ENCODE results near the gene NAMPT.
"Not testable (repeated sequence)": the region's sequence is repeated elsewhere in the genome, so short reads cannot be mapped to it uniquely, and the experiment has no call there.

NAMPT gene

DNA sequence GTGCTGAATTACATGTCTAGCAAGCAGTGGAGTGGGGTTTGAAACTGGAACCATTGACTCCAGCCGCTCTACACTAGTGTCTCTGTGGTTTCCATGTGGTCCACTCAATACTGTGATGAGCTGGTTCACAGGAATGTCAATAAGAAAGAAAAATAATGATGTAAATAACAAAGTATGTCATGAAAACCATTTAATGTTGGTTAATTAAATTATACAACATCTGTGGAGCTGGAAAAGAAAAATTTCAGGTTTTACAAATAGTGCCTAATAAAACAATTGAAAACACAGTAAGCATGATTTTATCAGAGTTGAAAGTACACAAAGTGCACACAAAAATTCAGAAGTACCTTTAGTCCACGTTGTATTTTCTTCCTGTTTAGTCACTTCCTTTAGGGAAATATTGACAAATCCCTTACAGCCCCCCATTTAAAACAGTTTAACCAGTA lies 28.7 kb upstream of the NAMPT start:
- TF ChIP-seq ZFX (IDR thresholded peaks at IDR 0.05): no peak
- TF ChIP-seq, protein P1, sequence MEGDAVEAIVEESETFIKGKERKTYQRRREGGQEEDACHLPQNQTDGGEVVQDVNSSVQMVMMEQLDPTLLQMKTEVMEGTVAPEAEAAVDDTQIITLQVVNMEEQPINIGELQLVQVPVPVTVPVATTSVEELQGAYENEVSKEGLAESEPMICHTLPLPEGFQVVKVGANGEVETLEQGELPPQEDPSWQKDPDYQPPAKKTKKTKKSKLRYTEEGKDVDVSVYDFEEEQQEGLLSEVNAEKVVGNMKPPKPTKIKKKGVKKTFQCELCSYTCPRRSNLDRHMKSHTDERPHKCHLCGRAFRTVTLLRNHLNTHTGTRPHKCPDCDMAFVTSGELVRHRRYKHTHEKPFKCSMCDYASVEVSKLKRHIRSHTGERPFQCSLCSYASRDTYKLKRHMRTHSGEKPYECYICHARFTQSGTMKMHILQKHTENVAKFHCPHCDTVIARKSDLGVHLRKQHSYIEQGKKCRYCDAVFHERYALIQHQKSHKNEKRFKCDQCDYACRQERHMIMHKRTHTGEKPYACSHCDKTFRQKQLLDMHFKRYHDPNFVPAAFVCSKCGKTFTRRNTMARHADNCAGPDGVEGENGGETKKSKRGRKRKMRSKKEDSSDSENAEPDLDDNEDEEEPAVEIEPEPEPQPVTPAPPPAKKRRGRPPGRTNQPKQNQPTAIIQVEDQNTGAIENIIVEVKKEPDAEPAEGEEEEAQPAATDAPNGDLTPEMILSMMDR (conservative IDR thresholded peaks at IDR 0.05): no peak
- peak overlapping the region; percentile 45; the same call in 1 of the 2 replicates for H3K27ac ChIP-seq

DNA sequence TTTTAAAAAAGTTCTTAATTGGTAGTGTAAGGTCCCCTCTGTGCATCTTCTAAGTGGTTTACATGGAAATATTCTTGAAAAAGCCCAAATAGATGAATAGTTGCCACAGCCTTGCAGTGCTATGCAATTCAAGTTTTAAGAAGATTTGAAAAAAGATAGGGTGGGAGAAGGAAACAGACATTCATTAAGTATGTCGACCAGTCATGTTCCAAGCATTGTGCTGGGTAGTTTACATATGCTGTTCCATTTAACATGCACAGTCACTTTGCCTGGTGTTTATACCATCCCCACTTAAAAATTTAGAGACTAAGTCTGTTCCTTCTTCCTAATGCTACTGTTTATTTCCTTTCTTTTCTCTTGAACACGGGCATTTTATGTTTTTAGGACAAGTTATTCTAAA lies 28.1 kb upstream of the NAMPT start:
- TF ChIP-seq, protein P1 (conservative IDR thresholded peaks at IDR 0.05): no peak
- no peak for TF ChIP-seq ZFX (IDR thresholded peaks at IDR 0.05)
- H3K27ac ChIP-seq: peak overlapping the region; percentile 45; the same call in 1 of the 2 replicates

DNA sequence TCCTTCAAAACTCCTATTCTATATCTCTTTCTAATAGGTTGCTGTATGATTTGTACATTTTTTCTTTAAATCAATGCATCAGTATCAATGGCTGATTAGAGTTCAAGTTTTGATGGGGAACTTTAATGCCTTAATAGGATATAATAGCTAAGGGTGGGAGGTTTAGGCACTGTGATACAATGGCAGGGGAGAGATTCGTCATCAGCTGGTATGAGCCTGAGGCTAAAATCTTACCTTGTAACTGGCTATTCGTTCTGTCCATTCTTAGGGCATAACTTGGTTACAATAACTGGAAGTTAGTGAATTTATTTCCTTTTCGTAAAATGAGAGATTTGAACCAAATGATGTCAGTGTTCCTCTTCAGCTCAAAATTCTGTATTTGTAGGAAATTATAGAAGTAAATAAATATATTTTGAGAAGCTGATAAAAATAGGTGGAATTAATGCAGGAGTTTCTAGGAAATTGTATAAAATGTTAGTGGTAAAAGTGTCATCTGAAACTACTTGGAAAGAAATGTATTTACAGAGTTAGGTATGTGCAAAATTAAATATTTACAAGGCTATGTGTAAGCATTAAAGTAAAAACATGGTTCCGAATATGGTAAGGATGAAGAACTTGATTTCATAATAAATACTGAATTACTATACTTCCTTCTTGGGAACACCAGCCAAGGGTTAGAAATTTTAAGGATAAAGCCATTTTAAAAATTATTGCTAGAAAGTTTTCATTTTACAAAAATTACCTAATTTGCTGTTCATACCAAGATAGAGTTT lies 27.5 kb upstream of the NAMPT start:
- TF ChIP-seq, protein P1 (conservative IDR thresholded peaks at IDR 0.05): no peak
- TF ChIP-seq ZFX (IDR thresholded peaks at IDR 0.05): no peak
- no peak overlapping the region for H3K27ac ChIP-seq

DNA sequence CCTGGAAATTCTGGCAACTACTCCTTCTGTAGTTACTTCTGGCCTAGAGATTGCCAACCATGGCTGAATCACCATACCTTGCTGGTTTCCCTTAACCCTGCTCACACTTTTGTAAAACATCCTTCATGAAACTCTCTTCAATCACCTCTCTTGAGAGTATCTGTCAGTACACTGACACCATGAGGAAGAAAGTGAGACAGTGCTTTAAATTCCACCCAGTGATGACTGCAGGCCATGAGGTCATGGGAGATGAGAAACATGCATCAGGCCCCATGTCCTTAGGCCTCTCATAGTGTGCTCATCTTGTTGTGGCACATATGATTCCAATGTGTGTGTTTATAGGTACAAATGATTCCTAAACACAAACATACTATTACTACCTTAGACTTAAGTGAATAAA lies 24.6 kb upstream of the NAMPT start:
- H3K27ac ChIP-seq: no peak overlapping the region; the same call in 1 of the 2 replicates
- no peak for TF ChIP-seq ZFX (IDR thresholded peaks at IDR 0.05)
- TF ChIP-seq, protein P1 (conservative IDR thresholded peaks at IDR 0.05): no peak

DNA sequence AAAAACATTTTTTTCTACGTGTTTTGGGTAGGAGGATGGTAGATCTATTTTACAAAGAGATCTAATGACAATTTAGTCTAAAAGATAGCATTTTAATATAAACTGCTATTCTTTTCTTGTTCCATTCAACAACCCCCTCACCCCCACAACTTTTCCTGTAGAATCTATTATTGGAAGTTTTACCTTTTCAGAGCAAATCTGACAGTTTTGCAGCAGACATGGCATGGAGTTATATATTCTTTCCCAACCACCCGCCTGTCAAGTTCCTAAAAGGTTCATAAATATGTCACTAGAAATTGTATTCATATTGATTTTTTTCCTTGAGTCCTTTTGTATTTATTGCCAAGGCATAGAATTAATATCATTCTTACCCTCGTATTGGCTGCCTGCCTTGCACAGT lies 21.5 kb upstream of the NAMPT start:
- no peak for TF ChIP-seq ZFX (IDR thresholded peaks at IDR 0.05)
- TF ChIP-seq, protein P1 (conservative IDR thresholded peaks at IDR 0.05): no peak

DNA sequence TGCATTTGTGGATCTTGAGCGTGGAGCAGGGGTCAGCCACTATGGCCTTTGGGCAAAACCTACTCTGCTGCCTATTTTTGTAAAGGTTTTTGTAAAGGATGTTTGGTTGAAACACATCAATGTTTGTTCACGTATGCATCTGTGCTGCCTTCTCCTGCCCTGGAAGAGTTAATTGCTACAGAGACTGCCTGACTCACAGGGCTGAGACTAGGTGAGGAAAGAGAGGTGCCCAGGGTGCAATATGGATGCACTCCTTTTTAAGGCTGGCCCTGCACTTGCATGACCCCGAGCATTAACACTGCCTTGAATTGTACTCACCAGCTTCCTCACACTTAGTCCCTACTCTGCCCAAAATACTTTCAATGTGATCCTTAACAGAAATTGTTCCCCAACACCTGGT lies 20.9 kb upstream of the NAMPT start:
- TF ChIP-seq, protein P1 (conservative IDR thresholded peaks at IDR 0.05): no peak
- TF ChIP-seq ZFX (IDR thresholded peaks at IDR 0.05): no peak
- no peak overlapping the region for H3K27ac ChIP-seq

More for the DNA sequence above, 21.5 kb upstream of the NAMPT start:
- H3K27ac ChIP-seq: no peak overlapping the region

DNA sequence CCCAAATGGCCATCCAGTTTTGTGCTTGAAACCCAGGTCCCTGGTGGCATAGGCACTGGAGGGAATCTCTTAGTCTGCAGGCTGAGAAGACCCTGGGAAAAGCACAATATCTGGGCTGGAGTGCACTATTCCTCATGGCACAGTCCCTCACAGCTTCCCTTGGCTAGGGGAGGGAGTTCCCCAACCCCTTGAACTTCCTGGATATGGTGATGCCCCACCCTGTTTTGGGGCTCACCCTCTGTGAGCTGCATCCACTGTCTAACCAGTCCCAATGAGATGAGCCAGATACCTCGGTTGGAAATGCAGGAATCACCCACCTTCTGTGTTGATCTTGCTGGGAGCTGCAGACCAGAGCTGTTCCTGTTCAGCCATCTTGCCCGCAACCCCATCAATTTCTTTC lies 19.8 kb upstream of the NAMPT start:
- TF ChIP-seq, protein P1 (conservative IDR thresholded peaks at IDR 0.05): no peak
- TF ChIP-seq ZFX (IDR thresholded peaks at IDR 0.05): no peak

DNA sequence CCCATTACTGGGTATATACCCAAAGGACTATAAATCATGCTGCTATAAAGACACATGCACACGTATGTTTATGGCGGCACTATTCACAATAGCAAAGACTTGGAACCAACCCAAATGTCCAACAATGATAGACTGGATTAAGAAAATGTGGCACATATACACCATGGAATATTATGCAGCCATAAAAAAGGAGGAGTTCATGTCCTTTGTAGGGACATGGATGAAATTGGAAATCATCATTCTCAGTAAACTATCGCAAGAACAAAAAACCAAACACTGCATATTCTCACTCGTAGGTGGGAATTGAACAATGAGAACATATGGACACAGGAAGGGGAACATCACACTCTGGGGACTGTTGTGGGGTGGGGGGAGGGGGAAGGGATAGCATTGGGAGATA lies 13.8 kb upstream of the NAMPT start:
- H3K27ac ChIP-seq: not testable (repeated sequence)

More for the DNA sequence above, 19.8 kb upstream of the NAMPT start:
- no peak overlapping the region for H3K27ac ChIP-seq

DNA sequence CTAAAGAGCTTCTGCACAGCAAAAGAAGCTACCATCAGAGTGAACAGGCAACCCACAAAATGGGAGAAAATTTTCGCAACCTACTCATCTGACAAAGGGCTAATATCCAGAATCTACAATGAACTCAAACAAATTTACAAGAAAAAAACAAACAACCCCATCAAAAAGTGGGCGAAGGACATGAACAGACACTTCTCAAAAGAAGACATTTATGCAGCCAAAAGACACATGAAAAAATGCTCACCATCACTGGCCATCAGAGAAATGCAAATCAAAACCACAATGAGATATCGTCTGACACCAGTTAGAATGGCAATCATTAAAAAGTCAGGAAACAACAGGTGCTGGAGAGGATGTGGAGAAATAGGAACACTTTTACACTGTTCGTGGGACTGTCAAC lies 13.4 kb upstream of the NAMPT start:
- not testable (repeated sequence) for H3K27ac ChIP-seq

All from C4-2B (cell line).